ENCODE results near the gene NEURL4. TPM values are rescaled to one million over a fixed set of nuclear protein-coding genes. Genes with fewer than 3 reads are reported as not detected.

NEURL4 gene
- total and polyA plus RNA-seq, 2 donors (not counting 3 experiments of a cell fraction or from before 2014, with no cell fraction given) = 32.0 to 44.9 TPM

- Histone ChIP-seq H2AFZ (ENCODE audit: low read depth, low read length) (no peak overlapping the region), H3K27ac (ENCODE audit: insufficient read depth, low read depth, low read length) (no peak overlapping the region), H3K9me3 (replicated peaks; ENCODE audit: control insufficient read depth, insufficient read depth, low read length) (no peaks in the 10 kb centered on the region), H3K9me1 (replicated peaks; ENCODE audit: control insufficient read depth, extremely low read depth, insufficient read depth, low read length) (no peaks in the 10 kb centered on the region), H3K9ac (replicated peaks; ENCODE audit: extremely low read depth, insufficient read depth, low read length) (no peak overlapping the region), H4K20me1 (replicated peaks; ENCODE audit: control insufficient read depth, extremely low read depth, insufficient read depth, low read length) (no peaks in the 10 kb centered on the region), H3K4me1 (ENCODE audit: control insufficient read depth, extremely low read depth, insufficient read depth, low read length) (peaks cover 10% of the 10 kb centered on the region), H3K27me3 (ENCODE audit: control insufficient read depth in 2 of 2, insufficient read depth in 2 of 2, low read length in 2 of 2) (peaks cover 0 to 2% of the 10 kb centered on the region in 2 experiments), H3K4me3 (replicated peaks in 1 of 3; ENCODE audit: insufficient read depth in 1 of 3, low read depth in 1 of 3, low read length in 3 of 3) (no peak overlapping the region), H3K79me2 (ENCODE audit: control insufficient read depth, insufficient read depth, low read length) (peaks cover 10% of the 10 kb centered on the region), H3K4me2 (ENCODE audit: insufficient read depth, low read length) (no peak overlapping the region), H3K36me3 (ENCODE audit: control insufficient read depth in 2 of 2, extremely low read depth in 1 of 2, insufficient read depth in 2 of 2, low read length in 2 of 2) (peaks cover 10 to 23% of the 10 kb centered on the region in 2 experiments)
- no peak for FAIRE-seq
- BruUV-seq (replicated peaks) = no TSS peak
- TF ChIP-seq MYC (IDR thresholded peaks at IDR 0.05; ENCODE audit: low read depth, low read length) = no peak
- intact Hi-C loops (cut with micrococcal nuclease) = no loop called here
- dilution Hi-C loops (cut with MboI; ENCODE audit: extremely low pct_ligation_motif_present, low sequenced_read_pairs) = no loop called here
- no peak for DNase-seq (ENCODE audit: low read depth, low spot score)
- ChIA-PET POLR2A (no interaction called here), CTCF (interaction anchor here (1.0 to 1.2 kb wide), 2 partner anchors 18 to 31 kb away, joined by 3 to 4 read pairs; no protein-coding TSS in a partner anchor)
Measured at GRCh38 chr17:7327056-7327455, 2.1 kb downstream of the NEURL4 start.

DNA sequence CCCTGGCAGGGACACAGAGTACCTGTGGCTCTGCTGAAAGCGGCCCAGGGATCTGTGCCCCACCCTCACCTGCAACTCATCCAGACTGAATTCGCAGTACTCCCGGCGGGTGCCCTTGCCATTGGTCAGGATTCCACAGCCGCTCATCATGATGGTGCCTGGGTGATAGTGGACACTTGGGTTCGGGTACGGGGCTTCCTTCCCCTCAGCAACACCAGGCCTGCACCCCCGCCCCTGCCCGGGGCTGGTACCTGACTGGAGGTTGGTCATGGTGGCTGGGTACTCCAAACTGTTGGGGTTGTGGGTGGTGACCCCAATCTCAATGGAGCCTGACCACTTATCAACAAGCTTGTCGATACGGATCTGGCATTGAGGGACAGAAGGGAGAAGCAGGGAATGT lies 2.9 kb downstream of the NEURL4 start:
- peaks cover 10% of the 10 kb centered on the region for H3K4me1 ChIP-seq (ENCODE audit: control insufficient read depth, extremely low read depth, insufficient read depth, low read length)
- no peak overlapping the region for H2AFZ ChIP-seq (ENCODE audit: low read depth, low read length)
- no peak overlapping the region for H3K4me2 ChIP-seq (ENCODE audit: insufficient read depth, low read length)
- POLR2A ChIA-PET = no interaction called here
- DNase-seq (ENCODE audit: low read depth, low spot score) (no peak), FAIRE-seq (no peak)
- peaks cover 10 to 32% of the 10 kb centered on the region in 2 experiments for H3K36me3 ChIP-seq (ENCODE audit: control insufficient read depth in 2 of 2, extremely low read depth in 1 of 2, insufficient read depth in 2 of 2, low read length in 2 of 2)
- no peaks in the 10 kb centered on the region for H3K9me1 ChIP-seq (replicated peaks; ENCODE audit: control insufficient read depth, extremely low read depth, insufficient read depth, low read length)
- H3K79me2 ChIP-seq (ENCODE audit: control insufficient read depth, insufficient read depth, low read length) = peaks cover 10% of the 10 kb centered on the region
- H4K20me1 ChIP-seq (replicated peaks; ENCODE audit: control insufficient read depth, extremely low read depth, insufficient read depth, low read length) = no peaks in the 10 kb centered on the region
- CTCF ChIA-PET = interaction anchor here (1.0 to 1.2 kb wide), 2 partner anchors 19 to 30 kb away, joined by 3 to 4 read pairs; no protein-coding TSS in a partner anchor
- intact Hi-C loops (cut with micrococcal nuclease) = no loop called here
- no TSS peak for BruUV-seq (replicated peaks)
- no peaks in the 10 kb centered on the region for H3K27me3 ChIP-seq (ENCODE audit: control insufficient read depth in 2 of 2, insufficient read depth in 2 of 2, low read length in 2 of 2)
- TF ChIP-seq, protein P1, sequence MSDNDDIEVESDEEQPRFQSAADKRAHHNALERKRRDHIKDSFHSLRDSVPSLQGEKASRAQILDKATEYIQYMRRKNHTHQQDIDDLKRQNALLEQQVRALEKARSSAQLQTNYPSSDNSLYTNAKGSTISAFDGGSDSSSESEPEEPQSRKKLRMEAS (IDR thresholded peaks at IDR 0.05; ENCODE audit: insufficient read depth, insufficient read length) = no peak
- TF ChIP-seq EZH2 (IDR thresholded peaks at IDR 0.05; ENCODE audit: borderline replicate concordance, low read depth, low read length, severe bottlenecking) = no peak
- no peak for TF ChIP-seq CTCF (IDR thresholded peaks at IDR 0.05; ENCODE audit: extremely low read depth in 1 of 2, insufficient read depth in 1 of 2, low read depth in 1 of 2, low read length in 2 of 2)
- TF ChIP-seq GATA2 (IDR thresholded peaks at IDR 0.05; ENCODE audit: insufficient read depth, insufficient read length, low read depth, low read length) = no peak
- TF ChIP-seq POLR2AphosphoS5 (IDR thresholded peaks at IDR 0.05; ENCODE audit: insufficient read depth, low read depth, low read length) = no peak
- TF ChIP-seq JUN (IDR thresholded peaks at IDR 0.05; ENCODE audit: borderline replicate concordance, insufficient read depth, insufficient read length, low read depth) = no peak
- no peak for TF ChIP-seq POLR2A (IDR thresholded peaks at IDR 0.05; ENCODE audit: low read depth, low read length)
- TF ChIP-seq FOS (IDR thresholded peaks at IDR 0.05; ENCODE audit: borderline replicate concordance, insufficient read depth, low read length) = no peak
- TF ChIP-seq MYC (IDR thresholded peaks at IDR 0.05; ENCODE audit: low read depth, low read length) = no peak
- dilution Hi-C loops (cut with MboI; ENCODE audit: extremely low pct_ligation_motif_present, low sequenced_read_pairs) = no loop called here
- no peak overlapping the region for H3K27ac ChIP-seq (ENCODE audit: insufficient read depth, low read depth, low read length)
- no peak overlapping the region for H3K4me3 ChIP-seq (replicated peaks in 1 of 3; ENCODE audit: insufficient read depth in 1 of 3, low read depth in 1 of 3, low read length in 3 of 3)
- H3K9ac ChIP-seq (replicated peaks; ENCODE audit: extremely low read depth, insufficient read depth, low read length) = no peak overlapping the region
- no peaks in the 10 kb centered on the region for H3K9me3 ChIP-seq (replicated peaks; ENCODE audit: control insufficient read depth, insufficient read depth, low read length)

Measured in endothelial cell of umbilical vein (primary cell).